Heart left ventricle (tissue), 16 donors: ENCODE measurements around the gene SLC5A10. TPM values are rescaled to one million over a fixed set of nuclear protein-coding genes. Genes with fewer than 3 reads are reported as not detected.
"Not testable (repeated sequence)": the region's sequence is repeated elsewhere in the genome, so short reads cannot be mapped to it uniquely, and the experiment has no call there.

Source experiments
- ATAC-seq, 4 donors: fragments of 200-7000 bp; cut with Tn5 transposase; one replicate each; pipeline ENCODE4 v1.9.1; 2020 to 2022; ENCODE audit warnings: moderate library complexity in 4 of 4, mild to moderate bottlenecking in 3 of 4, moderate number of reproducible peaks in 1 of 4
- DNase-seq, 5 donors: peaks; one replicate each; pipeline ENCODE4 v3.0.0-alpha.2; 2020
- H3K27ac ChIP-seq, 12 donors: fragments of 200-600 bp; sonication (generic) in 4 of 12; one replicate each; pipeline versions ENCODE4 v1.5.0 to v1.8.0; 2016 to 2022; ENCODE audit warnings: mild to moderate bottlenecking in 2 of 12
- H3K27me3 ChIP-seq, 9 donors: fragments of 200-600 bp; sonication (generic) in 2 of 9; one replicate each; pipeline versions ENCODE4 v1.5.1 to v1.8.0; 2016 to 2022; ENCODE audit warnings: mild to moderate bottlenecking in 3 of 9
- H3K36me3 ChIP-seq, 9 donors: fragments of 200-600 bp; sonication (generic) in 2 of 9; one replicate each; pipeline versions ENCODE4 v1.5.0 to v1.8.0; 2018 to 2022; ENCODE audit warnings: mild to moderate bottlenecking in 2 of 9
- H3K4me1 ChIP-seq, 12 donors: fragments of 200-600 bp; sonication (generic) in 4 of 12; one replicate each; pipeline versions ENCODE4 v1.5.0 to v1.8.0; 2016 to 2022; ENCODE audit warnings: mild to moderate bottlenecking in 3 of 12
- H3K4me3 ChIP-seq, 12 donors: fragments of 200-600 bp; sonication (generic) in 4 of 12; one replicate each; pipeline versions ENCODE4 v1.5.0 to v1.8.0; 2017 to 2022; ENCODE audit warnings: mild to moderate bottlenecking in 9 of 12, moderate library complexity in 4 of 12
- H3K9me3 ChIP-seq, 12 donors: fragments of 200-600 bp; sonication (generic) in 4 of 12; one replicate each; pipeline versions ENCODE4 v1.5.0 to v1.8.0; 2016 to 2022; ENCODE audit warnings: mild to moderate bottlenecking in 1 of 12
- CTCF ChIP-seq, 12 donors: fragments of 200-600 bp; sonication (generic) in 4 of 12; IDR thresholded peaks; one replicate each; pipeline versions ENCODE4 v1.5.0 to v1.8.0; 2018 to 2022; ENCODE audit warnings: antibody characterized with exemption in 12 of 12, mild to moderate bottlenecking in 5 of 12
- POLR2A ChIP-seq, 2 donors: fragments of 450-650 bp; IDR thresholded peaks; one replicate each; pipeline ENCODE4 v1.6.1; 2017; ENCODE audit warnings: antibody characterized with exemption in 2 of 2, mild to moderate bottlenecking in 2 of 2, moderate library complexity in 2 of 2
- WGBS, 4 donors: extraction: QIAGEN DNeasy Blood & Tissue Kit in 2 of 4; methylation state at CpG; one replicate each; pipeline versions ENCODE4 v1.1.5 to v1.1.7; 2013 to 2018; 5-methylcytosine and 5-hydroxymethylcytosine counted together
- intact Hi-C, 10 donors: fragments of 100-400 bp; cut with DNase I; formaldehyde crosslinking; loops; one replicate each; pipeline versions ENCODE4 v1.11.1 to v1.14.2; 2022
- polyA plus RNA-seq, 2 donors: library from polyadenylated mRNA; stranded (reverse); fragments of 200-250 nt; gene quantifications; one replicate each; pipeline ENCODE4 v1.2.3, GENCODE V29; 2013
- total RNA-seq, 9 donors: library from RNA; depleted of rRNA in 2 of 9; stranded (reverse); fragments of >200 nt in 2 of 9; fragmentation: NEBNext Ultra II Directional in 3 of 9; extraction: Animal tissue kit (Norgen Biotek cat#: 25700) in 3 of 9; gene quantifications; one replicate each; pipeline versions ENCODE4 v1.1.0 to v1.2.4, GENCODE V29; 2016 to 2023
- donor health status: ischemic (EF 13 %, LVEDD 7.1; RV severe dilation, severe dysfunction).
- donor health status: healthy with polysubstance abuse.
- donor health status: DM: no; HTN: yes; CAD: no.
- donor health status: DM: no; HTN: no; CAD: no.
- donor health status: ischemic (EF 25% LVEDD 6.9; RV normal size, moderate dysfunction).
- donor health status: ischemic (EF 25% LVEDD 5.7; RV mildly dilated, moderate dysfunction).
- donor health status: healthy.
- donor health status: DM: yes; HTN: yes; CAD: no.
- donor health status: ischemic (EF 35%, LVEDD 5.7; RV mildly dilated, moderate dysfunction).
- donor health status: nonischemic (EF 11% LVEDD 7.7; RV severe dilation, severe dysfunction).
- donor health status: DM: yes; HTN: yes; CAD: no.
- donor health status: PGD.
- donor health status: ischemic (EF 29% LVEDD 5.4; RV normal size, mild dysfunction).
- donor health status: nonischemic (EF 23%, LVEDD 6.1; RV moderate dilation, normal function).

The SLC5A10 gene
- total and polyA plus RNA-seq, 11 donors = 0.04 to 0.31 (median 0.09) TPM; not detected in 7

DNA sequence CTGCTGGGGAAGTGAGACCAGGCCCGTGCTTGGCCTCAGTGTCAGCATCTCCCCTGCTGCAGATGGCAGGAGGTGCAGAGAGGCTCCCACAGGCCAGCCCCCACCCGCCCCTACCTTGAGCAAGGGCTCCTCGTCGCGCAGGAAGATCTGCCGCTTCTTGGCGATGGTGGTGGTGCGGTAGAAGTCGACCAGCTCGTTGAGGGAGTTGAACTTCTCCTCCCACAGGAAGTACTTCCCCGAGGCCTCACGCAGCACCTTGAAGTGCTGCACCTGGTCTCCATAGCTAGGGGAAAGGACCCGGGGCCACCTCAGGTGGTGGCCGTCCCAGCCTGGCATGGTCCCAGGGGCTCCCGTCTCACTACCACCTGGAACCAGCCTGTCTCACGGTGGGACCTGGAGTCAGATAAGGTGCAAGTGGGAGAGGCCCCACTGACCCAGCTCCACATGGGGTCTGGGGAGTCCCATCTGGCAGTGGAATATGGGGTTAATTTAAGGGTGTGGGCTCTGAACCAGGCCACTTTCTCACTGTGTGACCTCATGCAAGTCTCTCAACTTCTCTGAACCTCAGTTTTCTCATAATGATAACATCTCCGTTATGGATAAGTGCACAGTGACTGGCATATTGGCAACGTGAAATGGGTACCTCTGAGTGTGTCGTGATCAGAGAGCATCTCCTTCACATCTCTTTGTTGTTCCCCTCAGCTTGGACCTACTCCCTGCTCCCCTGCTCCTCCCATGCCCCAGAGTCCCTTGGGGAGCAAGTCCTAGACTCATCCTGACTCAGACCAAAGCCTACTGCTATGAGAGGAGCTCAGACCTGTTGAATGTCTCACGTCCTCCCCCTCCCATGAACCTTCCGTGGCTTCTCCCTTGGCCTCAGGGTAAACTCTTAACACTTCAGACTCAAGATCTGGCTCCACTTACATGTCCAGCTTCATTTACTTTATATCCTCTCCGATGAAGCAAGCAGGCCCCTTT, 72.4 kb downstream of the SLC5A10 start:
- DNase-seq (peak in 3 of 5 donors; percentile 14 to 20 (median 20)), ATAC-seq (no peak)
- whole genome bisulfite sequencing, 4 donors = 81 to 90% (median 86%) methylated on average over 19 to 22 of the region's 22 CpGs
- Histone ChIP-seq H3K27me3 (no peaks in the 10 kb centered on the region), H3K36me3 (no peaks in the 10 kb centered on the region), H3K4me3 (no peak overlapping the region), H3K27ac (no peak overlapping the region), H3K4me1 (no peaks in the 10 kb centered on the region), H3K9me3 (no peaks in the 10 kb centered on the region)
- TF ChIP-seq CTCF (IDR thresholded peaks at IDR 0.05) (no peak), POLR2A (IDR thresholded peaks at IDR 0.05) (no peak)
- intact Hi-C loops = loop anchor here in 1 of 10 donors (5.0 kb wide), 1 partner anchor 57 kb away; no protein-coding TSS in a partner anchor

GRCh38 chr17:19028671-19029070, 76.7 kb downstream of the SLC5A10 start:
- intact Hi-C loops, ATAC-seq, H3K27me3 ChIP-seq, H3K4me1 ChIP-seq, H3K9me3 ChIP-seq, H3K36me3 ChIP-seq, DNase-seq, H3K4me3 ChIP-seq, H3K27ac ChIP-seq: not testable (repeated sequence)
- no CpG with 5 or more reads among the region's 11 CpGs for WGBS, 4 donors

DNA sequence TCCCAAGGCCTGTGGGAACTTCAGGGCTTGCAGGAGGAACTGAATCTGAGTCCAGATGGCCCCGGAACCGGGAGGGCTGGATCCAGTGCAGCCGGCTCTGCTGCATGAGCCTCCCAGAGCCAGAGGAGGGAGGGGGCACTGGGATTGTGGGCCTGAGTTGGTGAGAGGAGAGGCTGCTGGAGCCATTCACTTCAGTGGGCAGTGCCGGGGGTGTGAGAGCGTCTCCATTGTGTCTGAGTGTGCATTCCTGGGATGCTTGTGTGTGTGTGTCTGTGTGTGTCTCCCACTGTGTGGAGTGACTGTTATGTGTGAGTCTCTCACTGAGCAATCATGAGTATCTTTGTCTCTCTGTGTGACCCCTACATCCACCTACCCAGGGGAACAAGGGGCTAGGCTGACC, 77.8 kb downstream of the SLC5A10 start:
- intact Hi-C loops, H3K27ac ChIP-seq, H3K36me3 ChIP-seq, H3K27me3 ChIP-seq, ATAC-seq, H3K9me3 ChIP-seq, H3K4me1 ChIP-seq, H3K4me3 ChIP-seq, DNase-seq: not testable (repeated sequence)
- WGBS, 4 donors = 29 to 48% methylated on average over 2 of the region's 5 CpGs; no CpG with 5 or more reads in 2 of the 4 donors

- H3K9me3 ChIP-seq, H3K4me3 ChIP-seq, ATAC-seq, H3K36me3 ChIP-seq, H3K27me3 ChIP-seq, DNase-seq, H3K27ac ChIP-seq, intact Hi-C loops, H3K4me1 ChIP-seq: not testable (repeated sequence)
- WGBS, 4 donors = 78 to 88% methylated on average over 2 of the region's 5 CpGs; no CpG with 5 or more reads in 2 of the 4 donors
Measured at GRCh38 chr17:19030771-19031449, 78.9 kb downstream of the SLC5A10 start.

DNA sequence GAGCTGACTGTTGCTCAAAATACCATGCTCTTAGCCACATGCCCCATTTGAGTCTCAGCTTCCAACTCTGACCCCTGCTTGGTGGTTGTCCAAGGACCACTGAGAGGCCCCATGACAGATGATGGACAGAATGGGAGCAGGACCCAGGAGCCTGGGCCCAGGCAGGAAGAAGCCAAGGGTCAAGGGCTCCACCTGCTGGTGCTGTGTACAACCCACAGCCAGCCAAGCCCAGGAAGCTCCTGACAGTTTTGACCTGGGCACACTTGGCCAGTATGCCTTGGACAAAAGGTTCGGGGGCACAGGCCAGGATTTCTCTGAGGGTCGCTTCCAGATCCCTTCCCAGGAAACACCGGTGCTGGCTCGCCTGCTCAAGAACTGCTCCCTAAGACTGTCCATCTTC, 79.8 kb downstream of the SLC5A10 start:
- H3K4me3 ChIP-seq, H3K27me3 ChIP-seq, intact Hi-C loops, H3K4me1 ChIP-seq, H3K9me3 ChIP-seq, H3K36me3 ChIP-seq: not testable (repeated sequence)
- ATAC-seq (peak; percentile 83 to 90 (median 86)), DNase-seq (peak; percentile 64 to 77 (median 70))
- H3K27ac ChIP-seq = peak overlapping the region in 4 of 12 donors; percentile 47 to 62 (median 54)
- peak in 11 of 12 donors; percentile 16 to 48 (median 42) for TF ChIP-seq CTCF (IDR thresholded peaks at IDR 0.05)
- WGBS, 4 donors = no CpG with 5 or more reads among the region's 4 CpGs

GRCh38 chr17:19032377-19032988, 80.5 kb downstream of the SLC5A10 start:
- H3K36me3 ChIP-seq, H3K27me3 ChIP-seq, H3K9me3 ChIP-seq, intact Hi-C loops, H3K4me1 ChIP-seq: not testable (repeated sequence)
- ATAC-seq (peak; percentile 71 to 91 (median 88)), DNase-seq (peak in 1 of 5 donors; percentile 14)
- peak overlapping the region in 3 of 12 donors; percentile 52 to 57 (median 56) for H3K27ac ChIP-seq
- H3K4me3 ChIP-seq = peak overlapping the region in 1 of 12 donors; percentile 28
- WGBS, 4 donors = 17 to 30% methylated on average over 2 to 3 of the region's 24 CpGs; no CpG with 5 or more reads in 2 of the 4 donors

- H3K4me1 ChIP-seq, H3K9me3 ChIP-seq, intact Hi-C loops, H3K27ac ChIP-seq, H3K4me3 ChIP-seq, H3K27me3 ChIP-seq, H3K36me3 ChIP-seq, ATAC-seq, DNase-seq: not testable (repeated sequence)
- WGBS, 4 donors = no CpG with 5 or more reads among the region's 6 CpGs
Measured at GRCh38 chr17:19036186-19036585, 84.2 kb downstream of the SLC5A10 start.

- H3K36me3 ChIP-seq, H3K9me3 ChIP-seq, H3K4me1 ChIP-seq, intact Hi-C loops, H3K27me3 ChIP-seq, ATAC-seq, H3K27ac ChIP-seq, H3K4me3 ChIP-seq, DNase-seq: not testable (repeated sequence)
- WGBS, 4 donors = 17 to 43% methylated on average over 1 of the region's 6 CpGs; no CpG with 5 or more reads in 2 of the 4 donors
Measured at GRCh38 chr17:19037547-19037946, 85.6 kb downstream of the SLC5A10 start.
